Fibroblast of skin of right biceps (primary cell): ENCODE results near the gene COL5A2.

Experiments used
- DNase-seq: peaks from one replicate; pipeline ENCODE4 v3.0.0-alpha.2; 2013

Gene COL5A2

DNA sequence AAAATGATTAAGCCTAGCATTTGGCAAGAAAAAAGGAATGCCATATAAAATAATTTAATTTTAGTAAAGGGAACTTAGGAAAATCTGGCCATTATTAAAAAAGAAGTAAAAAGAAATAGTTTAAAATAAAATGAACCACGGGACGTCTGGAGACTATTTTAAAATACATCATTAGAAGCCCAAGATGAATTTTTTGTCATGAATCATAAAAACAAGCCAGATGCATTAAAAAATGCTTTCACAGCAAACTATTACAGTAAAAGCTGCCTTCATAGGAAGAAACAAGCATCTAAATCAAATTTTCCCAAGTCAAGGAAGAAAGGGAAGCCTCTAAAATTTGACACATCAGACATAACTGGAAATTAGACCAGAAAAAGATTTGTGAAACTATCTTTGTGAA, 33.0 kb downstream of the COL5A2 start:
- DNase-seq = peak; percentile 38

DNA sequence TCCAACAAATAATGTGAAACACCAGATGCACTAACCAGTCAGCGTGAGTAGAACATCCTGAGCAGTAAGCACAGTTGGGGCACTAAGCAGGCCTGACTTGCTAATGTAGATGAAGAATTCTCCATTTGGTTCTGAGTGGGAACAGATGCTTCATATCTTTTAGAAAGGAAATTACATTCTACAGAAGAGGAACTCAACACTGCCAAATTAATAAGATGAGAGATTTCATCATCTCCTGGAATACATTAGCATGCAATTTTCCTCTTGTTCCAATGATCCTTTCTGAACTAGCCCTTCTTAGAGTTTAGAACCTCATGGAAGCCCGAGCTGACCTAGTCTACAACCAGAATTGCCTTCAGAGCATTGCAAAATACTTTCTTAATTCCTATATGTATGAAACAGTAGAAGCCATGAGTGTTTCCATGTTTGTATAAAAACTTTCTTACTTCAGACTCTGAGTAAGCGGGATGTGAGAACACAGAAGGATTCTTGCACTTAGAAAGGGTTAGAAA, 34.8 kb downstream of the COL5A2 start:
- peak; percentile 77 for DNase-seq

DNA sequence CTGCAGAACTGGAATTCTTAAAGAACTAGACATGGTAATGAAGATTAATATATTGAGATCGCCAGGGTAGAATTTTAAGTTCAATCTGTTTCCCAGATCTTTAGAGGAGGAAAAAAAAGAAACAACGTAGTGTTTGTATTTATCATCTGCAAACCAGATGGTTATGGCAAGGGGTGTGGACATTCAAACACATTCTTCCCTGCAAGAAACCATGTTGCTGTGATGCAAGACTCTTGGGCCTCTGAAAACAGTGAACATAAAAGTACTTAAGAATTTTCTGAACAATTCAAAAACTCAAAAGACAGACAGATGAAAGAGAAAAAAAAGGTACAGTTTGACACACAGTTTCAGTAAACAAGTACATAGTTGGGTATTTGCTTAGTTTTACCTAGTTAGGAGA, 35.6 kb downstream of the COL5A2 start:
- DNase-seq = peak; percentile 74

DNA sequence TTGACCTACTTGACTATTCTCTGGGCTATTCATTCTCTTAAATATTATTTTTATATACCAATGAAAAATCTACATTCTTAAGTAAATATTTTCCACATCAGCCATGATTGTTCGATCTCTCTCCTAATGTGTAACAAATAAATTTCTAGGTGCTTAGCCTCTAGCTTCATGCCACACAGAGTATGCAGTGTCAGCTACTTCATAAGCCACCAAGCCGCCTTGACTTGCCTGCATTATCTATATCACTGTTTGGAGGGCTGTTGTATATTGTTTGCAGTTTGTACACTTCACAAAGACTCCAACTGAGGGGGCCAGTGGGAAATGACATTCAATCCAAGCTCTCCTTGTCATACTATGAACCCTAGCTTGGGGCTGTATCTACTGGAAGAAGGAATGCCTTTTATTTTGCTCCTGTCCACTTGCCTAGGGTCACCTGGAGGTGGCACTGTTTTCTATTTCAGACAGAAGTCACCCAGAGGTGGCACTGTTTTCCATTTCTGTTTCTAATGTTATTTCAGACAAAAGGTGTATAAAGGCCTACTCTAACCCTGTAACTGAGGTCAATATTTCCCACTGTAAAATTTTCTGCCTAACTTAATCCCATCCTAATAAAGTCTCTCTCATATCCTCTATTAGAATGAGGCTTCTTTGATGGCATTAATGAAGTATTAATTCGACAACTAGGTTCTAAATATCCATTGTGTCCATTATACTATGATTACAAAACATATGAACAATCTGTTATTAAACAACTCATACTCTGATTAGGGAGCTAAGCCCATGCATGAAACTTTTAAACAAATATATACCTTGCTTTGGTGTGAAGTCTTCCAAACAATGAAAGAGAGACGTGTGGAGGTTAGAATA, 36.4 kb downstream of the COL5A2 start:
- peak; percentile 52 for DNase-seq

DNA sequence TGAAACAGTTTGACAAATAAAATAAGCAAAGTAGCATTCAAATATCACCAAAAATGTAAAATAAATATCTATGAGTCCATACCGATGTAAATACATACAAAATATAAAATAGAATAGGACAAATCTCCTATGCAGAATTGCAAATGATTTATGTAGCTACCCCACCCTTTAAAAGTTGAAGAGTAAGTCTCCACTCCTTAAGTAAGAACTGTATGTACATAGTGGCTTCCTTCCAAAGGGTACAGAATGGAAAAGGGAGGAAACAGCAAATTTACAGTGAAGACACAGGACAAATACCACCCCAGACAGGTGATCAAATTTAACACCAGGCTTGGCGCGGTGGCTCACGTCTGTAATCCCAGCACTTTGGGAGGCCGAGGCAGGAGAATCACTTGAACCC, 40.8 kb downstream of the COL5A2 start:
- no peak for DNase-seq

DNA sequence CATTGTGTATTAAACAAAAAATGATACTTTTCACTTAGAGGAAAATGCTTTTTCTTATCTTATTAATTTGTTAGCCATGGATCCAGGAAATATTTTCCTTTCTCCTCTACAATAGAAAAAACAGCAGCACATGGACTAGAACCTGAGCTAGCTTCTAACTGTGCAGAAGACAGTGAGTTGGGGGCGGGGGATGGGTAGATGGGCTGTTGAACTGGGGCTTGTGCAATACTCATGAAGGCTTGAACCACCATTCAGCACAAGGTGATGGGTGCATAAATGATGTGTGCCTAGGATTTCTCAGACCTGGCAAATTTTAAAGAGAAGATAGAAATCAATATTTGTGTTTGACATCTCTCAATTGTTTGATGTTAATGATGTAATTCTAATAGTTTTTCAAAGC, 42.0 kb downstream of the COL5A2 start:
- no peak for DNase-seq

DNA sequence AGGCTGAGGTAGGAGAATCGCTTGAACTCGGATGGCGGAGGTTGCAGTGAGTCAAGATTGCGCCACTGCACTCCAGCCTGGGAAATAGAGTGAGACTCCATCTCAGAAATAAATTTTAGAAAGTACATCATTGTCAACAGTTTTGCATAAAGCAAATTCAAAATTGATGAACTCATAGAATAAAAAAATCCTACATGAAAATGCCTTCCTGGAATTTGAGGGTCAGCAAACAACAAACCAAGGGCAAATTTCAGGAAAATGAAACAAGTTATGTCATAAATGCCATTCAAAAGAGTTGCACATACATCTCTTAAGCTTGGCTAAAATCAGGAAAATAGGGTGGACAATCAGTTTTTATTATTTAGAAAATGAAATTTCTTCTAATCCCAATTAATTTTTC, 45.1 kb downstream of the COL5A2 start:
- DNase-seq = no peak

DNA sequence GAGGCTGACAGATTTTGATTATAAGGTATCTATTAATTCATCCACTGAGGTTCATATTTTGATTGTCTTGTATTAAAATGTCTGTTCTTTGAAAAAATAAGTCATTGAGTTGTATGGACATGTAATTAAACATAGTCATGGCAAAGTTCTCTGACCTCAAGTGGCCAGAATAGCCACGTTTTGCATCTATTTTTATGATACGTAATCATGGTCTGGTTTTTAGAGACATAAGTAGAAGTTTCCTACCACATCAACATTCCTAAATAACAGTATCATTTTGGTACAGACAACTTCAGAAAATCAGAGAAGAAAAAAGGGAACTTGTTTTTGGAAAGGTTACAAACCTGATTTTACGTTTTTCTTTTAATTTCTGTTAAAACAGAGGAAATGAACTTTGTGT, 47.6 kb downstream of the COL5A2 start:
- peak; percentile 51 for DNase-seq

DNA sequence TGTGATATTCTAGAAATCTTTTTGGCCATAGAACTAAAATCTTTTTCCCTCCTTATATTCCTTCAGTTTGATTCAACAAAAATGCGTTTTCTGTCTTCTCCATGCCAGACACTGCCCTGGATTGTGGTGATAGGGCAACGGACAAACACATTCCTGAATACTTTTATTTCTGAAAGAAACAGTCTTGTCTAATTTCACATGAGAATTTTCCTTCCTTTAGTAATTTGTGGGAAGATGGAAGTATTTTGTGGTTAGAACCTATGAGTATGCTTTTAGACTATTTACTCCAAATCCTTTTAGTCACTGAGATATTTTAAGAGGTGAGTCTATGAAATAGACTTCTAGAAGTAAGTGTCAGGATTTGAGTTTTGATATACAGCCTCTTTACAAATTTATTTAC, 49.6 kb downstream of the COL5A2 start:
- DNase-seq = peak; percentile 95

DNA sequence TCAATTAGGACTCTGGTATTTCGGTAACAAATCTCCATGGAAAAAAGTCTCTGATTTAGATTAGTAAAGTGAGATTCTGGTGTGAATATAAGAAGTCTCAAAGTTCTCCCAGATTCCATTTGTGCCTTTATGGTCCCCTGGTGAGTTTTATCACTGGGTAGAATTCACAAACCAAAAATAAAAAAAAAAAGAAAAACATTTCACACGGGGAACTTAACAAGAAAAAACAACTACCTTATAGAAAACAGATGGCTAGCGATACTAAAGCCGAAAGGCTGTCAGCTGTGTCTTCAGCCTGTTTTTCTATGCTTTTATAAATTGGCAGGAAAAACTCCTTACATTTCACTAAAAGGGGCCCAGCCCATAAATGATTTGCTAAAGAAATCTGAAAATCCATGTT, 50.6 kb downstream of the COL5A2 start:
- DNase-seq = peak; percentile 69

DNA sequence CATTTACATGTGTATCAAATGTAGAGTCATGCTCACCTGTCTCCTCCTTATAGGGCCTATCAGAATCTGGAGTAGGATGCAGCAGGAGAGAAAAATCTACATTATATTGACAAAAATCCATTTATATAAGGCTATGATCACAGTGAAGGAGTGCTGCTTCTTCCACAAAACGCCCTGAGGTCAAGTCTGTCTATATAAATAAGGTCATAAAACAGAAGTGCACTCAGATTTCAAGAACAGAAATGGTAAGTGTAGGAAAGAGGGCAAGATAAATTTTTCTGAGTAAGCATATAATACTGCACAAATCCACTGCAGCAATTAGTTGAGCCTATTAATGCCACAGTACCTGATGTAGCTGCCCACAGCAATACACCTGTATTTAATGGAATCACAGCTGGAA, 51.8 kb downstream of the COL5A2 start:
- DNase-seq = no peak

DNA sequence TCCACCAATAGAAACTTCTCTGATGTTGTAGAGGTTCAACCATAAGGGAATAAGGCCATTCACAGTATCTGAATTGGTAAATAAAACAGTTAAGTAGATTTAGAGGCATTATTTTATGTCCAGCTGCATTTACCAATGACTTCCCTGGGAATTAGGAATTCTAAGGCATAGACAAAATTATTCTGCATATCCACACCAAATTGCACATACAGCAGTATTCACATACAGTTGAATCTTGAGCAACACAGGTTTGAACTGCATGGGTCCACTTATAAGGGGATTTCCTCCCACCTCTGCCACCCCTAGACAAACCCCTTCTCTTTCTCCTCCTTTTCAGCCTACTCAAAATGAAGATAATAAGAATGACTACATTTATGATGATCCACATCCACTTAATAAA, 54.4 kb downstream of the COL5A2 start:
- no peak for DNase-seq

DNA sequence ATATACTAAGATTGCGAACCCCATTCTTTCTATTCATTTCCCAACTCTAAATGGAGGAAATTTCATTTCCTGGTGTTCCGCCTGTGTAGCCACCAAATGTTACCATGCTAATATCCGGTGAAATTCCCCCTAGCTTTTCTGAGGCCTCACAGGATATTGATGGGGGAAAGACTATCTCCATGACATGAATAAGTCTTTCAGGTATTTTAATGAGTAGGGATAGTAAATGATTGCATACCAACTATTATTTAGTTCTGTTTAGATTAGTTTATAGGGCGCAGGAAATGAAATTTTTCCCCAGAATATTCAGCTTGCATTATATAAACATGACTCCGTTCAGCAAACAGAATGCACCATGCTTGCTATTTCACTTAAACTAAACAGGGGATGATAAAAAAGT, 55.4 kb downstream of the COL5A2 start:
- DNase-seq = peak; percentile 67

DNA sequence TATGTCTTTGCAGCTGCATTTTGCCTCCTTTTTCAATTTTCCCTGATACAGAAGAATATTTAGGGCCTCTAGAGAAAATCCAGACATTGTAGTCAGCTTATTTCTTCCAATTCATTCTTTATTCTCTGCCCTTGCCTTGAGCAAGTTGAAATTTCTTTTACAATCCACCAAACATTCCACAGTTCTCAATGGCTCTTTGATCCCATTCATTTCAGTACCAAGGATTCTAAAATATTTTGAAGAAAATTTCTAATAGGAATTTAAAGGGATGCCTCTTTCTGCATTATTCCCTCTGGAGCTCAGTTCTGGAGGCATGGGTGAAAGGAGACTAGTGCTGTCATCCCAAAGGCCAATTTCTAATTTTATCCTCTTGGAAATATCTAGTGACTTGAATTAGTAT, 61.2 kb downstream of the COL5A2 start:
- no peak for DNase-seq

DNA sequence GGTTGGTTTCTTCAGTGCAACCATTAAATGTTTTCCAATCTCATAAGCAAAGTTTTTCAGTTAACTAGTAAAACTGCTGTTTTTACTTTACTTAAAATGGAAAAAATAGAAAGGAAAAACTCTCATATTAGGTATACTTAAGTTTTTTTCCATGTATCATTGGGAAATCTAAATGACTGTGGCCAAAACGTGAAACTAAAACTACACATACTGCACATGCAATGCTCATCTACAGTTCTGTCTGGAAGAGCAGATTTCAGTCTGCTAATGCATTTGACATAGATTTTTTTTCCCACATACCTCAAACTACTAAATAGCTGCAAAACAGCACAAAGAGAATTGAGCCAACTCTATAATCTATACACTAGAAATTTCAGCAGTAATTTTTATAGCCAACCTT, 62.6 kb downstream of the COL5A2 start:
- DNase-seq = peak; percentile 37

DNA sequence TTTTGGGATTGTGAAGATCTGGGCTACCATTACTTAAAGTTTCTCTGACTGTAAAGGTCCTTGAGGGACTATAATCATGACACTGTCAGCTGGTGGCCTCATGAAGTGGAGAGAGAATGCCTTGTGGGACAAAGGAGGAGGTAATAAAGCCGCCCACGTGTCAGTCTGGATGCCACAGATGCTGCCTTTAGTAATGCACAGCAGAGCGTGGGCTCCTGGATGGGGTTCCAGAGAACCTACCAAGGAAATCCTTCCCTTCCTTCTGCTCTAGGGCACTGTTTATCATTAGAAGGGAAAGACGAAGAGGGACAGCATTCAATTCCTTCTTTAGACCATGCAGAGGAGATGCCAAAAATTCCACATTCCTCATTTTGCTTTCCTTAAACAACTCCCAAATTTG, 63.5 kb downstream of the COL5A2 start:
- peak; percentile 45 for DNase-seq

DNA sequence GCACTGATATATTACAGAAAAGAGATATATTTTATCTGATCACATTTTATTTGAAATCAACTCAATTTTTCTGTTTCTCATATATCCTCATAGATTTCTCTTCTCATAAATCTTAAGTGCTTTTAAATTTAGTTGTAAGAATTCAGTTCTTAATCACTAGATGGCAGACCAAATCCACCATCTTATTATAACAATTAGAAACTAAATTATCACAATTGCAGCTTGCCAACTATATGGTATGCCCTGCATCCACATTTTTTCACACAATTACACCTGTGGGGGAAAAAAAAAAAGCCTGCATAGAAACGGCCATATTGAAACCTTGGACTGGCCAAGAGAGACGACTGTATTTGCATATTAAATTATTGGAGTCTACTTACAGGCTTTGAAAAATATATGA, 64.4 kb downstream of the COL5A2 start:
- peak; percentile 48 for DNase-seq

DNA sequence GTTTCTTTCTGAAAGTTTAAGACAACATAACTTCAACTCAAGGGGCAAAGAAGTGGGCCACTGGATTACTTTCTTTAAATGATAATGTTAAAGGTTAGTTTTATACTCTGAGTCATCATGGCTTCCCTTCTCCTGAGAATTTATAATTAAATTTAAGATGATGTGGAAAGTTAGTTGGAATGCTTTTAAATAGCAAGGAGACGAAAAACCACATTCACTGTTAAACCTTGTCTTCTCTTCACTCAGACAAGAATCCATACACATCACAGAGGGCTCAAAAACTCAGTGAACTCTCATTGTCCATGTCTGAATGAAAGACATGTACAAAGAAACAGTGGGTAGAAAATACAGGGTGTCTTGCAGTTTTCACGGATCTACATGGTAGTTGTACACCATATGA, 65.6 kb downstream of the COL5A2 start:
- DNase-seq = peak; percentile 70

DNA sequence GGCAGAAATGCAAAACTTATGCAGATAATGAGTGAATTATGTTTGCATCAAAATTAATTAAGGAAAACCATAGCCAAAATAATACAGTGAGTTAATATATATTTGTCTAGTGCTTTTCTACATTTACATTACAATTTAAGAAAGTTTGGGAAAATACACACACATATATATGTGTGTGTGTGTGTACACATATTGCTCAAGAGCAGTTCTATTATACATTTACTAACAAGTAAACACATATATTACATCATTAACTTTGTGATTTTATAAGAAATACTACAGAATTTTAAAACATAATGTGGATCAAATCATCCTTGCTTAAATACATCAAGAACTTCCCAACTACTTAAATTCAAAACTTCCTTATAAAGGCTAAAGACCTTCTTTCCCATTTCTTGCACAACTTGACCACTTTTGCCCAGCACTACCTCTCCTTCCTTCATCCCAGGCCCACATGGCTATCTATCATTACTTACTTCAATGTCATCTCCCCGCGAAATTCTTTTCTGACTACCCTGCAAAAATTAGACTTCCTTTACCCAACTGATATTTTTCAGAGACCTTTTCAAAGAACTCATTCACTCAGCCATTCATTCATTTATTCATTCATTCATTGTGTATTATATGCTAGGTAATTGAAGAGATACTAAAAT, 68.4 kb downstream of the COL5A2 start:
- peak; percentile 25 for DNase-seq

DNA sequence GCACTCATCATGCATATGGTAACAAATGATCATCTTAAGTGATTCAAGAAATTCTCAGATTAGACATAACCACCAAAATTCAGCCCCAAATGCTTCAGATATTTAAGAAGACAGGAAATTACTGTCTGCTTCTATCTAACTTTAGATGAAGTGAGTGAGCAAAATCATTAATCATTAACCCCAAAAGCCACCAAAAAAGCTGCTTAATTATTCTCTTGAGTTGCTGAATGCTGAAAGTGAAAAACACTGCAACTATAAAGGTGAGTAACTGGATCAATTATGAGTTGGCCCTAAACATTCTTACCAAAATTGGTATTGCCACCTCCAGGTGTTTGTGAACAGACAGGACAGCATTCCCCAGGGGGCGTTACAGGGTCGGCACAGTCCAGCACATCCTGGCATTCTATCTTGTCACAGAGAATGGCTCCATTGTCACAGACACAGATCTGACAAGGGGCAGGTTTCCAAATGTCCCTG, 69.6 kb downstream of the COL5A2 start:
- peak; percentile 79 for DNase-seq

DNA sequence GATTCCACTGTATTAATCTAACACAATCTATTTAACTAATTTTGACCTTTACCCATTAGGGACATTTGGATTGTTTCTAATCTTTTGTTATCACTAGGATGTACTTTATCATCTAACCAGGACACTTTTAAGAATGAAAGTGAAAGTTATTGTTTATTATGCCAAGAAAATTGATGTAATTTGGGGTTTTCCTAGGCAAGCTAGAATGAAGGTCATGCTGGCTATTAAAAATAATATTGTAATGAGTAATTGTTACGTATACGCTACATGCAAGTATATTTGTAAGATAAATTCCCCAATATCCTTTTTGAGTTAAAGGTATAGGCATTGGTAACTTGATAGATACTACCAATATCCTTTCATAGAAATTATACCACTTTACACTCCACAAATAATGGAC, 74.6 kb downstream of the COL5A2 start:
- peak; percentile 23 for DNase-seq

DNA sequence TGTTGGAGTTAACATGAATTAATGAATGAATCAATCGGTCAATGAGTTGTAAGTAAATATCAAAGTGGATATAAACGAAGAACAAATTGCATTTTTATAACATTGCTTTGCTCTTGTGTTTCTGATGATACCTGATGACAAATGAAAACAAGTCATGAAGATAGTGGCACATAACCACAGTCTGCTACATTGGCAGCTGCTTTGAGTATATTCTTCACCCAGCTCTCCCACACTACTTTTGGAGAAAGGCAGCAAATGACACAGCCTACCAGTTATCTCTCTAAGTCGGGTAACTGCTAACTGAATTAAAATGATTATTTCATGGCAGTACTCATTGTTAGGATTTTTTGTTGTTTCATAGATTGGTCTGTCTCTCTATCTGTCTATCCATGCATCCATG, 76.8 kb downstream of the COL5A2 start:
- DNase-seq = no peak

DNA sequence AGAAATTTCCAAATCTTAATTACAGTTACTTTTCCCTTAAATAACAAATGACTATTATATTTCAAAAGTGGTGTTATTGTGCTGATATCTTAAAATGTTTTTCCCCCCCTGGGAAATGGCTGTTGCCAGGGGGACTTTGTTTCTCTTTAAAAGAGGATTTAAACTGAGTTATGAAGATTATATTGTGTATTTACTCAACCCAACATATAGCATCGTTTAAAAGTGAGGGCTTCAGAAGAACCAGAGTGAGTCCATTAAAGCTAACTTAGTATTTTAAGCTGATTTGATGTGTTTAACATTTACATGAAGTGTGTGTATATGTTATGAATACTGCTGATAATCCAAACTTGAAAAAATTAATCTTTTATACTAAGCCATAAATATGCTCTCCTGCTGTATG, 81.6 kb downstream of the COL5A2 start:
- no peak for DNase-seq

DNA sequence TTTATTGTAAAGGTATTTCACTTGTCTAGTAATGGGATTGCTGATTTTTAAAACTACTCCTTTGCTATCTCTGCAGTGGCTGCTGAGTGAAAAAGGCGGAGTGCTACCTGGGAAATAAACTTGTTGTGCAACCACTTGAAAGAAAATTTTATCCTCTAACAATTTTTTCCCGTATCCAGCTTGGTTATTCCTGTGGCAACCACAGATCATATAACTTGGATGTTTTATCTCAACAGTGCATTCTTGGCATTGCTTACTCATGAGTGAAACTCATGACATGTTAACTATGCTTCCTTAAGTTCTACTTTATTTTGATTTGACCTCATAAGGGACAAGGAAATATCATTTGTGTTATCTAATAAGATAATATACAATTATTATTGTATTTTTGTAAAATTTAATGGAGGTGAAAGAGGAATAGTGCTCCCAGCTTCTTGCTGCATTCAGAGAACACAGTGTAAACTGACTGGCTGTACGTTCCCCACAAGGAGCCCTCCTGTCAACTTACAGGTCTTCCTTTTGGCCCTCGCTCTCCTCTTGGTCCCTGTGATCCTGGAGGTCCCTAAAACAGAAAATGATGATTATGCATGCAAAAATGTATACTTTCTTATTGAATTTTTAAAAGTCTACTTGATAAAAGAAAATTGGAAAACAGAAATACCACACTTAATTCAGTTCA, 82.7 kb downstream of the COL5A2 start:
- DNase-seq = peak; percentile 93
